Measurements from ENCODE around the gene FAM110A. TPM values are rescaled to one million over a fixed set of nuclear protein-coding genes. Genes with fewer than 3 reads are reported as not detected.
A peak's percentile ranks its signal among the peaks of the same experiment; 100 is the strongest.

The FAM110A gene
- polyA plus RNA-seq, 1 experiment = 4.2 TPM

GRCh38 chr20:844473-845225 lies 11.1 kb downstream of the FAM110A start:
- Histone ChIP-seq H3K4me3 (ENCODE audit: low read depth, low read length) (peak overlapping the region; percentile 37), H3K36me3 (ENCODE audit: control insufficient read depth, insufficient read depth, low read length) (no peaks in the 10 kb centered on the region; the same call in 1 of the 2 replicates), H3K27me3 (ENCODE audit: control insufficient read depth, insufficient read depth, low read length) (no peaks in the 10 kb centered on the region)
- TF ChIP-seq CTCF (IDR thresholded peaks at IDR 0.05; ENCODE audit: insufficient read depth, low read depth, low read length) = no peak
- ChIA-PET CTCF (interaction anchor here (1.4 to 1.5 kb wide), 3 partner anchors 9 to 112 kb away, joined by 3 to 5 read pairs (median 5); partner anchors contain the start of gene FAM110A), POLR2A (interaction anchor here (0.6 kb wide), 1 partner anchor 271 kb away, joined by 10 read pairs; no protein-coding TSS in a partner anchor)
- DNase-seq (ENCODE audit: low read depth) = peak; percentile 54

GRCh38 chr20:845226-845868 lies 11.8 kb downstream of the FAM110A start:
- H3K27me3 ChIP-seq (ENCODE audit: control insufficient read depth, insufficient read depth, low read length) = no peaks in the 10 kb centered on the region
- ChIA-PET CTCF (interaction anchor here (1.4 kb wide), 1 partner anchor 11 kb away, joined by 5 read pairs; the partner anchor contains the start of gene FAM110A), POLR2A (no interaction called here)
- DNase-seq (ENCODE audit: low read depth) = no peak
- no peaks in the 10 kb centered on the region; the same call in 1 of the 2 replicates for H3K36me3 ChIP-seq (ENCODE audit: control insufficient read depth, insufficient read depth, low read length)
- no peak for TF ChIP-seq CTCF (IDR thresholded peaks at IDR 0.05; ENCODE audit: insufficient read depth, low read depth, low read length)
- H3K4me3 ChIP-seq (ENCODE audit: low read depth, low read length) = no peak overlapping the region

- CTCF ChIA-PET = interaction anchor here (1.6 kb wide), 1 partner anchor 8 kb away, joined by 4 read pairs; no protein-coding TSS in a partner anchor
- no peak for DNase-seq (ENCODE audit: low read depth)
Measured at GRCh38 chr20:845941-846893, 12.7 kb downstream of the FAM110A start.

GRCh38 chr20:846894-847278 lies 13.4 kb downstream of the FAM110A start:
- no peak overlapping the region for H3K4me3 ChIP-seq (ENCODE audit: low read depth, low read length)
- H3K27me3 ChIP-seq (ENCODE audit: control insufficient read depth, insufficient read depth, low read length) = no peaks in the 10 kb centered on the region
- no peak for DNase-seq (ENCODE audit: low read depth)
- CTCF ChIA-PET = interaction anchor here (1.6 kb wide), 1 partner anchor 9 kb away, joined by 4 read pairs; no protein-coding TSS in a partner anchor
- H3K36me3 ChIP-seq (ENCODE audit: control insufficient read depth, insufficient read depth, low read length) = no peaks in the 10 kb centered on the region; the same call in 1 of the 2 replicates
- TF ChIP-seq CTCF (IDR thresholded peaks at IDR 0.05; ENCODE audit: insufficient read depth, low read depth, low read length) = no peak
- POLR2A ChIA-PET = no interaction called here

More at GRCh38 chr20:845941-846893, 12.7 kb downstream of the FAM110A start:
- Histone ChIP-seq H3K27me3 (ENCODE audit: control insufficient read depth, insufficient read depth, low read length) (no peaks in the 10 kb centered on the region), H3K4me3 (ENCODE audit: low read depth, low read length) (no peak overlapping the region), H3K36me3 (ENCODE audit: control insufficient read depth, insufficient read depth, low read length) (no peaks in the 10 kb centered on the region; the same call in 1 of the 2 replicates)
- TF ChIP-seq CTCF (IDR thresholded peaks at IDR 0.05; ENCODE audit: insufficient read depth, low read depth, low read length) = no peak
- POLR2A ChIA-PET = no interaction called here
